Measurements from ENCODE around the gene RUVBL2.

Gene RUVBL2

DNA sequence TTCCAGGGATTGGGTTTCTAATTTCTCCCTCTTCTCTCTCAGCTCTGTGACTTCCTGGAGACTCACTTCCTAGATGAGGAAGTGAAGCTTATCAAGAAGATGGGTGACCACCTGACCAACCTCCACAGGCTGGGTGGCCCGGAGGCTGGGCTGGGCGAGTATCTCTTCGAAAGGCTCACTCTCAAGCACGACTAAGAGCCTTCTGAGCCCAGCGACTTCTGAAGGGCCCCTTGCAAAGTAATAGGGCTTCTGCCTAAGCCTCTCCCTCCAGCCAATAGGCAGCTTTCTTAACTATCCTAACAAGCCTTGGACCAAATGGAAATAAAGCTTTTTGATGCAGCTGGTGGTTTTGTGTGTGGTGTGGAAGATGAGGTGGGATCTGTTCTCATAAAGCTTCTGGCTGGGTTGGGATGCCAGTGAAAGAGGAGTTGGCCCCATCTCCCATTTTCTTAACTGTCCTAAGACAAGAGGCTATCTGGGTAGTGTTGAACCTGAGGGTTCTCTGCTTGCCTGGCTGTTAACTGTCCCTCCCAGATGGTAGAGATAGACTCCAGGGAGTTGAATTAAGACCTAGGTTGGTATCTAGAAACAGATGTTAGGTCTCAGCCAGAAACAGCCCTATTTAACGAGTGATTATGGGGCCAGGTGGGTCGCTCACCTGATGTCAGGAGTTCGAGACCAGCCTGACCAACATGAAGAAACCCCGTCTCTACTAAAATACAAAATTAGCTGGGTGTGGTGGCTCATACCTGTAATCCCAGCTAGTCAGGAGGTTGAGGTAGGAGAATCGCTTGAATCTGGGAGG, 26.9 kb upstream of the RUVBL2 start:
- Histone ChIP-seq H3K9me3 (ENCODE audit: control insufficient read depth, low read length) (no peaks in the 10 kb centered on the region), H3K9ac (no peak overlapping the region), H3K36me3 (ENCODE audit: control insufficient read depth, insufficient read depth, low read length) (no peaks in the 10 kb centered on the region), H2AFZ (no peak overlapping the region), H3K79me2 (peaks cover 5% of the 10 kb centered on the region), H3K4me3 (ENCODE audit: low read depth, low read length) (peak overlapping the region; percentile 94), H3K4me2 (ENCODE audit: low read length) (peak overlapping the region; percentile 100), H3K4me1 (peaks cover 35% of the 10 kb centered on the region), H3K27me3 (ENCODE audit: control insufficient read depth, insufficient read depth, low read length) (no peaks in the 10 kb centered on the region), H3K27ac (peak overlapping the region; percentile 18)
- TF ChIP-seq, protein P1, sequence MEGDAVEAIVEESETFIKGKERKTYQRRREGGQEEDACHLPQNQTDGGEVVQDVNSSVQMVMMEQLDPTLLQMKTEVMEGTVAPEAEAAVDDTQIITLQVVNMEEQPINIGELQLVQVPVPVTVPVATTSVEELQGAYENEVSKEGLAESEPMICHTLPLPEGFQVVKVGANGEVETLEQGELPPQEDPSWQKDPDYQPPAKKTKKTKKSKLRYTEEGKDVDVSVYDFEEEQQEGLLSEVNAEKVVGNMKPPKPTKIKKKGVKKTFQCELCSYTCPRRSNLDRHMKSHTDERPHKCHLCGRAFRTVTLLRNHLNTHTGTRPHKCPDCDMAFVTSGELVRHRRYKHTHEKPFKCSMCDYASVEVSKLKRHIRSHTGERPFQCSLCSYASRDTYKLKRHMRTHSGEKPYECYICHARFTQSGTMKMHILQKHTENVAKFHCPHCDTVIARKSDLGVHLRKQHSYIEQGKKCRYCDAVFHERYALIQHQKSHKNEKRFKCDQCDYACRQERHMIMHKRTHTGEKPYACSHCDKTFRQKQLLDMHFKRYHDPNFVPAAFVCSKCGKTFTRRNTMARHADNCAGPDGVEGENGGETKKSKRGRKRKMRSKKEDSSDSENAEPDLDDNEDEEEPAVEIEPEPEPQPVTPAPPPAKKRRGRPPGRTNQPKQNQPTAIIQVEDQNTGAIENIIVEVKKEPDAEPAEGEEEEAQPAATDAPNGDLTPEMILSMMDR (IDR thresholded peaks at IDR 0.05): no peak

DNA sequence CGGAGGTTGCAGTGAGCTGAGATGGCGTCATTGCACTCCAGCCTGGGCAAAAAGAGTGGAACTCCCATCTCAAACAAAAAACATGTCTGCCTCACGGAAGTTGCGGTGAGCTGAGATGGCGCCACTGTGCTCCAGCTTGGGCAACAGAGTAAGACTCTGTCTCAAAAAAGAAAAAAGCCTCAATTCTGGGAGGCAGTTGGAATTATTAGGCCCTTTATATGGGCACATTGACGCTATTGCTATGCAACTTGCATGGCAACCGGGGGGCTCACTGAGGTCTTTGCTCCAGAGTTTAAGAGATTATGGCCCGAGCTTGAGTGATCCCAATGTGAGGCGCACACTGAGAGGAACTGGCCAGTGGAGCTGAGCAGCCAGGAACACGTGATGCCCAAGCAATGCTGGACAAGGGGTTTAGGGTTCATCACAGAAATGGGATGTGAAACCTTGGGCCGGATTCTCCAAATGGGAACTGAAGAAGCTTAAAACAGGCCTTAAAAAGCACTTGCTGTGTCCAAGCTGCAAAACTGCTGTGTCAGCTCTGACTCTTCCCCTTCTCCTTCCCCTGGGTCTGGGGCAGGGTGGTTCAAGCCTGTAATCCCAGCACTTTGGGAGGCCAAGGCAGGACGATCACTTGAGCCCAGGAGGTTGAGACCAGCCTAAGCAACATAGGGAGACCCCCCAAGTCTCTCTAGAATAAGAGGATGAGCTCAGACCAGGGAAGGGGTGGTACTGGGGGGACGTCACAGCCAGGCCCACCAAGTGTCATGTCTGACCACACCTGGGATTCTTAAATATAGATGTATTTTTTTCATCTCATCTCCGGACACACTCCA, 26.1 kb upstream of the RUVBL2 start:
- TF ChIP-seq, protein P1 (IDR thresholded peaks at IDR 0.05): no peak
- Histone ChIP-seq H3K27me3 (ENCODE audit: control insufficient read depth, insufficient read depth, low read length) (no peaks in the 10 kb centered on the region), H3K9ac (no peak overlapping the region), H3K36me3 (ENCODE audit: control insufficient read depth, insufficient read depth, low read length) (no peaks in the 10 kb centered on the region), H3K27ac (peak overlapping the region; percentile 33), H3K4me1 (peaks cover 29% of the 10 kb centered on the region), H2AFZ (no peak overlapping the region), H3K4me3 (ENCODE audit: low read depth, low read length) (no peak overlapping the region), H3K79me2 (peaks cover 5% of the 10 kb centered on the region), H3K9me3 (ENCODE audit: control insufficient read depth, low read length) (no peaks in the 10 kb centered on the region), H3K4me2 (ENCODE audit: low read length) (no peak overlapping the region)

DNA sequence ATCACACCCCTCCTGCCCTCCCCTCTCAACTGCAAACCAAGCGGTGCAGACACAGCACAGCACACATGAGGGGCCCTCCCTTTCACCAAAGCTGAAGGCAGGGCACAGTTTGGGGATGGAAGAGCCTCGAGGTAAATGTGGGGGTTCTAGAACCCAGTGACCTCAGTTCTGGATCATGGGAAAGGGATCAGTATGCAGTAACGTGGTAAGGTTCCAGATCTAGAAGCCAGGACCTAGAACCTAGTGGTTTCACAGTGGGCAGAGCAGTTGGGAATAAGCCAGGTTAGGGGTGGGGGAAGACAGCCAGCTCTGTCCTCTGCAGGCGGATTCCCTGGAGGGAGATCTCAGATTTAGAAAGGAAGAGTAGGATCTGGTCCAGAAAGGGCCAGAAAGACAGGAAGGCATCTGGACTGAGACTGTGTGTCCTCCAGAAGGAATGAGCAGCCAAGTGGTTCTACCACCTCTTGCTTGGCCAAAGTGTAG, 25.5 kb upstream of the RUVBL2 start:
- peaks cover 5% of the 10 kb centered on the region for H3K79me2 ChIP-seq
- H3K36me3 ChIP-seq (ENCODE audit: control insufficient read depth, insufficient read depth, low read length): no peaks in the 10 kb centered on the region
- H3K4me1 ChIP-seq: peaks cover 28% of the 10 kb centered on the region
- TF ChIP-seq, protein P1 (IDR thresholded peaks at IDR 0.05): no peak
- no peak overlapping the region for H2AFZ ChIP-seq
- no peak overlapping the region for H3K4me3 ChIP-seq (ENCODE audit: low read depth, low read length)
- no peak overlapping the region for H3K9ac ChIP-seq
- H3K27ac ChIP-seq: peak overlapping the region; percentile 33
- no peaks in the 10 kb centered on the region for H3K9me3 ChIP-seq (ENCODE audit: control insufficient read depth, low read length)
- no peak overlapping the region for H3K4me2 ChIP-seq (ENCODE audit: low read length)
- no peaks in the 10 kb centered on the region for H3K27me3 ChIP-seq (ENCODE audit: control insufficient read depth, insufficient read depth, low read length)

DNA sequence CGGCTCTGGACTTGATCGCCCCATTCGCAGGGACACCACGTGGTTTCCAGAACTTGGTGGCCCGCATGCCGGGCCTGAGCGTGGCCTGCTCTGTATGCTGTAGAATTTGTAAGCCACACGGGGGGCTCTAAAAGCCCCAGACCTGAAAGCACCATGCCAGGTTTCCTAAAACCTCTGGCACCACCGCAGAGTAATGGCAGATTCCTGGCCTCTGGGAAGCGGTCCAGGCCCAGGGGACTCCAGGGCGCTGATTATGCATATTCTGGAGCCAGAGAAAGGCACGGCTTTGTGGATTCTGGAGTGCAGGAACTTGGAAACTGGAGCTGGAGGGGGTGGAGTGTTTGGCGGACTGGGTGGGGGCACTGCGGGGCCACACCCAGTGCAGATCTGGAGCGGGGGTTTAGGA, 24.9 kb upstream of the RUVBL2 start:
- H2AFZ ChIP-seq: no peak overlapping the region

More for the DNA sequence above, 24.9 kb upstream of the RUVBL2 start:
- Histone ChIP-seq H3K36me3 (ENCODE audit: control insufficient read depth, insufficient read depth, low read length) (no peaks in the 10 kb centered on the region), H3K4me3 (ENCODE audit: low read depth, low read length) (no peak overlapping the region), H3K4me1 (peaks cover 24% of the 10 kb centered on the region), H3K27ac (no peak overlapping the region), H3K79me2 (peaks cover 5% of the 10 kb centered on the region), H3K27me3 (ENCODE audit: control insufficient read depth, insufficient read depth, low read length) (no peaks in the 10 kb centered on the region), H3K9me3 (ENCODE audit: control insufficient read depth, low read length) (no peaks in the 10 kb centered on the region), H3K4me2 (ENCODE audit: low read length) (no peak overlapping the region), H3K9ac (no peak overlapping the region)
- TF ChIP-seq, protein P1 (IDR thresholded peaks at IDR 0.05): no peak
